GM06990 (cell line): ENCODE data around the gene DHRS11.
A peak's percentile ranks its signal among the peaks of the same experiment; 100 is the strongest.

Source experiments
- DNase-seq: peaks from one replicate; pipeline ENCODE4 v3.0.0-alpha.2; 2011; ENCODE audit not compliant: insufficient read length; ENCODE audit errors: extremely low read depth
- H3K27me3 ChIP-seq: replicated peaks from 2 replicates; pipeline ENCODE4 v1.6.0; 2011; ENCODE audit warnings: low read length; ENCODE audit not compliant: control insufficient read depth, insufficient read depth
- H3K36me3 ChIP-seq: 2 replicates; pipeline ENCODE4 v1.5.1; 2011; ENCODE audit warnings: low read length; ENCODE audit not compliant: control insufficient read depth, insufficient read depth
- H3K4me3 ChIP-seq: replicated peaks from 2 replicates; pipeline ENCODE4 v1.5.1; 2011; ENCODE audit warnings: low read depth, mild to moderate bottlenecking, control low read depth, low read length
- CTCF ChIP-seq: IDR thresholded peaks from 2 replicates; pipeline ENCODE4 v1.5.1; 2011; ENCODE audit warnings: low read length, control low read depth, mild to moderate bottlenecking, inconsistent platforms; ENCODE audit not compliant: insufficient read depth, poor library complexity, severe bottlenecking

The DHRS11 gene

GRCh38 chr17:36545465-36546417, 45.9 kb upstream of the DHRS11 start:
- Histone ChIP-seq H3K36me3 (no peaks in the 10 kb centered on the region), H3K4me3 (peak overlapping the region; percentile 81), H3K27me3 (no peaks in the 10 kb centered on the region)
- TF ChIP-seq CTCF = no peak
- peak; percentile 99 for DNase-seq

GRCh38 chr17:36546418-36547093, 45.1 kb upstream of the DHRS11 start:
- DNase-seq = no peak
- Histone ChIP-seq H3K27me3 (no peaks in the 10 kb centered on the region), H3K36me3 (no peaks in the 10 kb centered on the region), H3K4me3 (peak overlapping the region; percentile 81)
- no peak for TF ChIP-seq CTCF

GRCh38 chr17:36547776-36548175, 43.9 kb upstream of the DHRS11 start:
- DNase-seq = no peak
- no peak for TF ChIP-seq CTCF
- Histone ChIP-seq H3K36me3 (no peaks in the 10 kb centered on the region), H3K27me3 (no peaks in the 10 kb centered on the region), H3K4me3 (no peak overlapping the region)

- peak; percentile 57 for DNase-seq
- Histone ChIP-seq H3K4me3 (no peak overlapping the region), H3K27me3 (no peaks in the 10 kb centered on the region), H3K36me3 (no peaks in the 10 kb centered on the region; the same call in 1 of the 2 replicates)
- TF ChIP-seq CTCF = no peak
Measured at GRCh38 chr17:36550491-36551417, 40.9 kb upstream of the DHRS11 start.

GRCh38 chr17:36553459-36553858, 38.2 kb upstream of the DHRS11 start:
- no peak for DNase-seq

More at GRCh38 chr17:36553459-36553858, 38.2 kb upstream of the DHRS11 start:
- H3K4me3 ChIP-seq = no peak overlapping the region
- TF ChIP-seq CTCF = no peak
- H3K36me3 ChIP-seq = peaks cover 4% of the 10 kb centered on the region
- H3K27me3 ChIP-seq = no peaks in the 10 kb centered on the region
